Body of pancreas (tissue), 4 donors: ENCODE measurements around the gene SNX19.

Source experiments
- POLR2A ChIP-seq, 3 donors: fragments of 450-650 bp; IDR thresholded peaks; one replicate each; pipeline ENCODE4 v1.6.1; 2016; ENCODE audit warnings: antibody characterized with exemption in 3 of 3, mild to moderate bottlenecking in 2 of 3
- TF ChIP-seq, protein P1 (sequence below), 7 experiments: fragments of 450-650 bp in 4 of 7; fragments of 200-600 bp in 3 of 7; sonication (generic) in 3 of 7; IDR thresholded peaks; one replicate each; pipeline ENCODE4 v1.5.1; 2016 to 2019; ENCODE audit warnings: antibody characterized with exemption in 7 of 7

DNA sequence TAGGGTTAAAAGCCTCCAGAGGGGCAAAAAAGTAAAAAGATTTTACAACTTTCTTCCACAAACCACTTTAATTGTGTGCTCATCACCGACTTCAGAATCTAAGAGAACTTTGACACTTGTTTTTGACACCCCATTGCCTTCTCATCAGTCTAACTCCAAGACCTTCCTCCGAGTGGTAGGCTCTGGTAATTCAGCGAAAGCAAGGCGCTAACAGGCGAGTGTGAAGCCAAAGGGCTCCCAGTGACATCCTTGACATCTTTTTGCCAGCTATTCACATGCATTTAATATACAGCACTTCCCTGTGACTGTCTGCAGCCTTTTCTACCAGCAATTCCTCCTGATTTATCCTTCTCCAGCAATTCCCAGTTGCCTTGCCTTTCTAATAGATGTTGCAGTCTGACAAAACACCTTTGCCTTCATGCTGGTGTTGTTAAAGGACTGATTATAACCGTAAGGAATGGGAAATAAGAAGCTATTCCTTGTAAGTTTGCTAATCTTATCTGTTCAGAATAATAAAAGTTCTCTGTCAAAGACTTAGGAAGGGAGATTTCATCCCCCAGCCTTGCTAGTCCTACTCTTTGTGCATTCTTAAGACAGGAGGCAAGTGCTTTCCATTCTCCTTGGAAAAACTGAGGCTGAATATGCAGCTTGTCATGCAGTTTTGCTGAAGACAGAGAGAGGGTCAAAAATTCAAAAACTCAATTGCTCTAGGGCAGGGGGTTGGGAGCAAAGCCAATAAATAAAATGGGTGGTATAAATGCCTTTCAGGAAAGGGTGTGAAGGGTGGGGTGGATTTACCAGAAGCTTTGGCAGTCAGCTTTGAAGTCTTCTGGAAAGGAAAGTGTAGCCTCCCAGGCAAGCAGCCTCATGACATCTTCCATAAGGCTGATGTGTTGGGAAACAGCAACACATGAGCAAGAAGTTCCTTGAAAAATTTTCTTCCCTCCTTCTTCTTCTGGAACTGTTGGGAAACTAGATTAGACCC lies 39.1 kb downstream of the SNX19 start:
- TF ChIP-seq, protein P1, sequence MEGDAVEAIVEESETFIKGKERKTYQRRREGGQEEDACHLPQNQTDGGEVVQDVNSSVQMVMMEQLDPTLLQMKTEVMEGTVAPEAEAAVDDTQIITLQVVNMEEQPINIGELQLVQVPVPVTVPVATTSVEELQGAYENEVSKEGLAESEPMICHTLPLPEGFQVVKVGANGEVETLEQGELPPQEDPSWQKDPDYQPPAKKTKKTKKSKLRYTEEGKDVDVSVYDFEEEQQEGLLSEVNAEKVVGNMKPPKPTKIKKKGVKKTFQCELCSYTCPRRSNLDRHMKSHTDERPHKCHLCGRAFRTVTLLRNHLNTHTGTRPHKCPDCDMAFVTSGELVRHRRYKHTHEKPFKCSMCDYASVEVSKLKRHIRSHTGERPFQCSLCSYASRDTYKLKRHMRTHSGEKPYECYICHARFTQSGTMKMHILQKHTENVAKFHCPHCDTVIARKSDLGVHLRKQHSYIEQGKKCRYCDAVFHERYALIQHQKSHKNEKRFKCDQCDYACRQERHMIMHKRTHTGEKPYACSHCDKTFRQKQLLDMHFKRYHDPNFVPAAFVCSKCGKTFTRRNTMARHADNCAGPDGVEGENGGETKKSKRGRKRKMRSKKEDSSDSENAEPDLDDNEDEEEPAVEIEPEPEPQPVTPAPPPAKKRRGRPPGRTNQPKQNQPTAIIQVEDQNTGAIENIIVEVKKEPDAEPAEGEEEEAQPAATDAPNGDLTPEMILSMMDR (IDR thresholded peaks at IDR 0.05) = no peak
- no peak for TF ChIP-seq POLR2A (IDR thresholded peaks at IDR 0.05)
